K562 (cell line): Measurements from ENCODE around the gene ITGB2. TPM values are rescaled to one million over a fixed set of nuclear protein-coding genes. Genes with fewer than 3 reads are reported as not detected.

Experiments used
- AFF4 ChIP-seq: sonication (generic); formaldehyde crosslinking; IDR thresholded peaks from 2 replicates; pipeline ENCODE4 v1.8.0; 2023; ENCODE audit warnings: mild to moderate bottlenecking, missing genetic modification reagents
- ATF1 ChIP-seq, 2 experiments: fragments of 450-650 bp in 1 of 2; IDR thresholded peaks; 2 replicates each; pipeline ENCODE4 v1.6.1; 2016; ENCODE audit warnings: missing compliant biosample characterization in 1 of 2, missing genetic modification characterization in 1 of 2
- BMI1 ChIP-seq: fragments of 150-350 bp; IDR thresholded peaks from 2 replicates; pipeline ENCODE4 v1.6.1; 2014; ENCODE audit warnings: low read length
- BRF2 ChIP-seq: IDR thresholded peaks from 3 replicates; pipeline ENCODE4 v1.6.1; 2011; ENCODE audit warnings: borderline replicate concordance, mild to moderate bottlenecking; ENCODE audit not compliant: insufficient read length, insufficient read depth
- CBFA2T3 ChIP-seq: fragments of 450-650 bp; IDR thresholded peaks from 2 replicates; pipeline ENCODE4 v1.6.1; 2017
- DIDO1 ChIP-seq: fragments of 450-650 bp; IDR thresholded peaks from 2 replicates; pipeline ENCODE4 v1.6.1; 2016; ENCODE audit warnings: low read depth, missing biosample characterization, missing genetic modification characterization
- DNMT1 ChIP-seq: fragments of 450-650 bp; IDR thresholded peaks from 2 replicates; pipeline ENCODE4 v1.6.1; 2016; ENCODE audit warnings: antibody characterized with exemption, mild to moderate bottlenecking
- FOXO4 ChIP-seq: fragments of 450-650 bp; formaldehyde crosslinking; IDR thresholded peaks from 2 replicates; pipeline ENCODE4 v1.4.0; 2020; ENCODE audit warnings: mild to moderate bottlenecking, moderate library complexity
- KLF1 ChIP-seq: fragments of 450-650 bp; IDR thresholded peaks from 2 replicates; pipeline ENCODE4 v1.6.1; 2016; ENCODE audit warnings: missing genetic modification characterization, missing compliant biosample characterization
- MECOM ChIP-seq: fragments of 250-450 bp; sonication (Bioruptor Pico); IDR thresholded peaks from 2 replicates; pipeline ENCODE4 v1.8.0; 2022; ENCODE audit warnings: inconsistent platforms
- NEUROD1 ChIP-seq: fragments of 150-350 bp; IDR thresholded peaks from 2 replicates; pipeline ENCODE4 v1.6.1; 2014; ENCODE audit warnings: borderline replicate concordance, low read length, low read depth; ENCODE audit not compliant: partially characterized antibody
- NFATC3 ChIP-seq: fragments of 450-650 bp; IDR thresholded peaks from 2 replicates; pipeline ENCODE4 v1.6.1; 2017; ENCODE audit warnings: mild to moderate bottlenecking
- PHF20 ChIP-seq: fragments of 450-650 bp; IDR thresholded peaks from 2 replicates; pipeline ENCODE4 v1.6.1; 2018; ENCODE audit not compliant: partially characterized antibody
- RFX1 ChIP-seq: fragments of 450-650 bp; IDR thresholded peaks from 2 replicates; pipeline ENCODE4 v1.6.1; 2016; ENCODE audit warnings: mild to moderate bottlenecking, moderate library complexity
- RNF2 ChIP-seq: sonication (generic); IDR thresholded peaks from 2 replicates; pipeline ENCODE4 v1.6.1; 2016
- TBL1XR1 ChIP-seq, 2 experiments: IDR thresholded peaks; 2 replicates each; pipeline ENCODE4 v1.6.1; 2012; ENCODE audit warnings: improper control_type of control experiment in 2 of 2, low read length in 2 of 2, mild to moderate bottlenecking in 1 of 2
- TEAD2 ChIP-seq: fragments of 450-650 bp; IDR thresholded peaks from 2 replicates; pipeline ENCODE4 v1.6.1; 2016; ENCODE audit warnings: missing genetic modification characterization, control low read depth, missing compliant biosample characterization
- TOE1 ChIP-seq, 2 experiments: fragments of 450-650 bp in 1 of 2; sonication (generic) in 1 of 2; formaldehyde crosslinking in 1 of 2; IDR thresholded peaks; 2 replicates each; pipeline versions ENCODE4 v1.7.1 to v1.8.0; 2016 to 2022; ENCODE audit warnings: borderline replicate concordance in 2 of 2, mild to moderate bottlenecking in 2 of 2, antibody characterized with exemption in 1 of 2, inconsistent platforms in 1 of 2, low read depth in 1 of 2, missing genetic modification reagents in 1 of 2, moderate library complexity in 1 of 2
- VEZF1 ChIP-seq: fragments of 200-800 bp; sonication (Bioruptor generic); IDR thresholded peaks from 2 replicates; pipeline ENCODE4 v1.6.1; 2017; ENCODE audit warnings: missing genetic modification characterization, missing compliant biosample characterization
- ZNF644 ChIP-seq: fragments of 200-800 bp; sonication (Bioruptor generic); IDR thresholded peaks from 2 replicates; pipeline ENCODE4 v1.6.1; 2016; ENCODE audit warnings: low read depth, missing genetic modification characterization, missing compliant biosample characterization
- ZNF778 ChIP-seq: fragments of 450-650 bp; formaldehyde crosslinking; IDR thresholded peaks from 2 replicates; pipeline ENCODE4 v1.4.0; 2020; ENCODE audit warnings: mild to moderate bottlenecking, moderate library complexity
- ZSCAN32 ChIP-seq: fragments of 450-650 bp; formaldehyde crosslinking; IDR thresholded peaks from 2 replicates; pipeline ENCODE4 v1.4.0; 2020; ENCODE audit warnings: mild to moderate bottlenecking, moderate library complexity
- polyA plus RNA-seq, 8 experiments: library from polyadenylated mRNA; depleted of rRNA in 4 of 8; stranded (reverse) in 5 of 8; unstranded in 3 of 8; fragments of >200 nt; fragmentation: Nextera tagmentation in 2 of 8; fragmentation: Illumina TruSeq in 1 of 8; extraction: Ambion mirVana in 2 of 8; extraction: Trizol in 1 of 8; gene quantifications; 2 replicates each; pipeline versions ENCODE4 v1.2.1 to v1.2.3, GENCODE V29; 2011 to 2014; ENCODE audit warnings: inconsistent platforms in 1 of 8, missing spikeins in 1 of 8
- total RNA-seq, 7 experiments: library from RNA; depleted of rRNA in 6 of 7; stranded (reverse); fragments of >200 nt in 6 of 7; fragmentation: Illumina TruSeq in 2 of 7; extraction: Trizol in 2 of 7; gene quantifications; 2 replicates each; pipeline versions ENCODE4 v1.2.1 to v1.2.3, GENCODE V29; 2011 to 2021; ENCODE audit warnings: low replicate concordance in 1 of 7

Gene ITGB2
- total and polyA plus RNA-seq, 9 of the 15 experiments (the other 6 are each of a cell fraction or from before 2014, with no cell fraction given): 0.07 to 1.3 (median 0.51) TPM; not detected in 2

GRCh38 chr21:44939532-44940115 is 18.9 kb upstream of the ITGB2 start, which contains the start of gene SLX9 (continued):
- TF ChIP-seq BRF2 (no peak), TOE1 (IDR thresholded peaks at IDR 0.05; ENCODE audit: borderline replicate concordance) (peak; percentile 86), TOE1 (CRISPR knock-in tag; IDR thresholded peaks at IDR 0.05; ENCODE audit: borderline replicate concordance, low read depth) (no peak), DNMT1 (no peak), ZNF644 (no peak), VEZF1 (CRISPR knock-in tag) (peak; percentile 81), DIDO1 (tag) (peak; percentile 95), FOXO4 (CRISPR knock-in tag) (0 out of 2 replicates have a peak, but pooled peaks have one; percentile 84), TEAD2 (tag) (no peak), RNF2 (peak; percentile 83), MECOM (no peak), TBL1XR1 (IDR thresholded peaks at IDR 0.05; ENCODE audit: low read length in 2 of 2) (peak; percentile 39 to 76; a peak in 2 of 4 replicates), PHF20 (peak; percentile 94), KLF1 (tag) (no peak), RFX1 (no peak), ATF1 (CRISPR knock-in tag; IDR thresholded peaks at IDR 0.05) (no peak), ATF1 (tag; IDR thresholded peaks at IDR 0.05) (peak; percentile 75), AFF4 (CRISPR knock-in tag) (peak; percentile 92; the same call in 1 of the 2 replicates), CBFA2T3 (no peak), NFATC3 (no peak), BMI1 (no peak), ZNF778 (no peak), ZSCAN32 (CRISPR knock-in tag) (no peak), NEUROD1 (peak; percentile 81)
